ENCODE results near the gene TMEM158. TPM values are rescaled to one million over a fixed set of nuclear protein-coding genes. Genes with fewer than 3 reads are reported as not detected.

TMEM158 gene
- polyA plus RNA-seq, 1 of the 3 experiments (the other 2 are of a cell fraction): 76.4 TPM

GRCh38 chr3:45180899-45181298 lies 45.2 kb downstream of the TMEM158 start:
- Histone ChIP-seq H3K79me2 (ENCODE audit: insufficient read depth) (no peaks in the 10 kb centered on the region), H3F3A (replicated peaks; ENCODE audit: insufficient read depth) (no peaks in the 10 kb centered on the region), H3K36me3 (replicated peaks in 1 of 2; ENCODE audit: control insufficient read depth in 1 of 2, insufficient read depth in 2 of 2, low read length in 1 of 2) (no peaks in the 10 kb centered on the region), H3K27me3 (ENCODE audit: insufficient read depth) (no peaks in the 10 kb centered on the region), H3K9me2 (no peaks in the 10 kb centered on the region), H3K9ac (no peak overlapping the region), H3K4me2 (no peak overlapping the region), H3K27ac (ENCODE audit: low read depth in 2 of 2, low read length in 1 of 2) (no peak overlapping the region), H2AFZ (ENCODE audit: low read depth) (no peak overlapping the region), H3K4me3 (ENCODE audit: low read depth in 2 of 2, low read length in 1 of 2) (no peak overlapping the region), H3K4me1 (ENCODE audit: control insufficient read depth in 1 of 2, insufficient read depth in 2 of 2, low read depth in 1 of 2, low read length in 1 of 2) (peaks cover 7 to 12% of the 10 kb centered on the region in 2 experiments; a peak in 3 of 4 replicates), H3K9me3 (no peaks in the 10 kb centered on the region), H4K20me1 (ENCODE audit: insufficient read depth) (no peaks in the 10 kb centered on the region)
- ChIA-PET POLR2A (no interaction called here), CTCF (interaction anchor here (2.8 kb wide), 1 partner anchor 29 kb away, joined by 11 read pairs; no protein-coding TSS in a partner anchor)
- 86% methylated on average over 3 of the region's 7 CpGs for WGBS (ENCODE audit: low lambda C conversion rate)
- TF ChIP-seq JUND (IDR thresholded peaks at IDR 0.05) (no peak), SMC3 (IDR thresholded peaks at IDR 0.05; ENCODE audit: low read depth, low read length) (no peak), TEAD4 (IDR thresholded peaks at IDR 0.05; ENCODE audit: borderline replicate concordance, insufficient read depth) (no peak), NFIC (IDR thresholded peaks at IDR 0.05; ENCODE audit: borderline replicate concordance) (no peak), EP300 (IDR thresholded peaks at IDR 0.05; ENCODE audit: borderline replicate concordance in 1 of 2, low read depth in 1 of 2, low read length in 1 of 2) (no peak), MEF2A (IDR thresholded peaks at IDR 0.05; ENCODE audit: borderline replicate concordance, low read depth) (no peak), FOSL2 (IDR thresholded peaks at IDR 0.05; ENCODE audit: borderline replicate concordance, low read depth) (no peak), ZBTB33 (IDR thresholded peaks at IDR 0.05; ENCODE audit: borderline replicate concordance, low read depth) (no peak), MXI1 (IDR thresholded peaks at IDR 0.05; ENCODE audit: low read depth, low read length) (no peak), RAD21 (IDR thresholded peaks at IDR 0.05; ENCODE audit: low read length) (no peak), POLR2AphosphoS5 (IDR thresholded peaks at IDR 0.05; ENCODE audit: low read depth, low read length) (no peak), GATA2 (CRISPR knock-in tag; IDR thresholded peaks at IDR 0.05) (no peak), CTCF (IDR thresholded peaks at IDR 0.05) (no peak), CHD2 (IDR thresholded peaks at IDR 0.05; ENCODE audit: low read length, partially characterized antibody) (no peak), GABPA (IDR thresholded peaks at IDR 0.05; ENCODE audit: low read depth) (no peak), RCOR1 (IDR thresholded peaks at IDR 0.05; ENCODE audit: low read length) (no peak)
- DNase-seq: no peak

All from SK-N-SH (cell line).